Endometrial microvascular endothelial cells (primary cell): ENCODE measurements around the gene AGL. TPM values are rescaled to one million over a fixed set of nuclear protein-coding genes. Genes with fewer than 3 reads are reported as not detected.
"Not testable (repeated sequence)": the region's sequence is repeated elsewhere in the genome, so short reads cannot be mapped to it uniquely, and the experiment has no call there.

ENCODE experiments used
- in situ Hi-C: cut with HindIII; loops from 2 replicates; pipeline ENCODE4 v1.10.0; 2017; ENCODE audit warnings: low sequenced_read_pairs, low pct_unique_long_range_greater_than_20kb; ENCODE audit errors: inconsistent ontology term
- total RNA-seq: library from RNA; depleted of rRNA; stranded (reverse); fragments of >200 nt; gene quantifications from one replicate; pipeline ENCODE4 v1.2.3, GENCODE V29; 2015; ENCODE audit errors: inconsistent ontology term

AGL gene
- total RNA-seq, 1 donor from 2014 or later, result 10.8 TPM

- in situ Hi-C loops, result no loop called here
Measured at GRCh38 chr1:99969260-99969728, 119.1 kb downstream of the AGL start.

- in situ Hi-C loops, result no loop called here
Measured at GRCh38 chr1:99969729-99970621, 119.8 kb downstream of the AGL start, which contains the start of gene SLC35A3. SLC35A3 (plus strand) TSS chr1:99969996; CDS start chr1:99993555, 23,559 bp downstream.

GRCh38 chr1:99970713-99971255 is 120.6 kb downstream of the AGL start:
- in situ Hi-C loops, result no loop called here

GRCh38 chr1:99972066-99972465 is 121.9 kb downstream of the AGL start:
- in situ Hi-C loops, result not testable (repeated sequence)

Other genes starting within 250 kb of the AGL start
- gene PALMD, start 204.2 kb upstream of the AGL start, total RNA-seq, result 36.1 TPM
- 0.65 TPM for gene FRRS1, start 83.7 kb upstream of the AGL start, total RNA-seq
- 20.5 TPM for gene SLC35A3, start 119.6 kb downstream of the AGL start, total RNA-seq